ENCODE data around the gene KLHDC4.
"Not testable (repeated sequence)": the region's sequence is repeated elsewhere in the genome, so short reads cannot be mapped to it uniquely, and the experiment has no call there.

GRCh38 chr16:87718831-87719230 is 47.0 kb downstream of the KLHDC4 start:
- not testable (repeated sequence) for TF ChIP-seq CTCF (conservative IDR thresholded peaks at IDR 0.05; ENCODE audit: low read depth, low read length); EZH2 (IDR thresholded peaks at IDR 0.05; ENCODE audit: low read length, unreplicated experiment)
